GM21528 (cell line): Measurements from ENCODE around the gene VRTN.
"Not testable (repeated sequence)": the region's sequence is repeated elsewhere in the genome, so short reads cannot be mapped to it uniquely, and the experiment has no call there.

ENCODE experiments used
- ATAC-seq: cut with Tn5 transposase; IDR thresholded peaks from one replicate; pipeline ENCODE4 v1.9.1; 2021; ENCODE audit warnings: mild to moderate bottlenecking, moderate library complexity; ENCODE audit not compliant: unreplicated experiment, low FRiP score

Gene VRTN

GRCh38 chr14:74347795-74348100 is 523 bp upstream of the VRTN start:
- ATAC-seq: no peak

- no peak for ATAC-seq
These were observed 628 bp downstream of the VRTN start for GRCh38 chr14:74348735-74349463.

GRCh38 chr14:74349757-74350156 is 1.5 kb downstream of the VRTN start:
- ATAC-seq: no peak

GRCh38 chr14:74350211-74350927 is 2.1 kb downstream of the VRTN start:
- ATAC-seq: no peak

GRCh38 chr14:74350928-74351323 is 2.7 kb downstream of the VRTN start:
- ATAC-seq: no peak

- no peak for ATAC-seq
These were observed 8.8 kb downstream of the VRTN start for GRCh38 chr14:74356892-74357575.

GRCh38 chr14:74357585-74357984 is 9.3 kb downstream of the VRTN start:
- no peak for ATAC-seq

- ATAC-seq: no peak
These were observed 10.0 kb downstream of the VRTN start for GRCh38 chr14:74358176-74358829.

GRCh38 chr14:74360163-74360562 is 11.9 kb downstream of the VRTN start:
- no peak for ATAC-seq

- no peak for ATAC-seq
These were observed 14.2 kb downstream of the VRTN start for GRCh38 chr14:74362361-74362915.

- ATAC-seq: no peak
These were observed 16.1 kb downstream of the VRTN start for GRCh38 chr14:74364271-74364880.

GRCh38 chr14:74368026-74368425 is 19.8 kb downstream of the VRTN start:
- no peak for ATAC-seq

- ATAC-seq: no peak
These were observed 20.2 kb downstream of the VRTN start for GRCh38 chr14:74368441-74368840.

GRCh38 chr14:74377976-74378690 is 29.9 kb downstream of the VRTN start:
- no peak for ATAC-seq

GRCh38 chr14:74380172-74380571 is 31.9 kb downstream of the VRTN start:
- ATAC-seq: no peak

- no peak for ATAC-seq
These were observed 32.6 kb downstream of the VRTN start for GRCh38 chr14:74380845-74381244.

GRCh38 chr14:74381571-74381970 is 33.3 kb downstream of the VRTN start:
- not testable (repeated sequence) for ATAC-seq

GRCh38 chr14:74382231-74382630 is 34.0 kb downstream of the VRTN start:
- ATAC-seq: no peak

- ATAC-seq: no peak
These were observed 41.7 kb downstream of the VRTN start for GRCh38 chr14:74389980-74390379.

- ATAC-seq: not testable (repeated sequence)
These were observed 42.2 kb downstream of the VRTN start for GRCh38 chr14:74390505-74390904.
